GM19463 (cell line): ENCODE data around the gene APRT.

Source experiments
- ATAC-seq: cut with Tn5 transposase; IDR thresholded peaks from one replicate; pipeline ENCODE4 v1.9.1; 2021; ENCODE audit warnings: mild to moderate bottlenecking, moderate library complexity; ENCODE audit not compliant: unreplicated experiment

APRT gene

GRCh38 chr16:88811769-88812512 is at the start of gene APRT:
Gene APRT (minus strand): TSS chr16:88811928. CDS start chr16:88811899, 29 bp downstream.
- peak; percentile 67 for ATAC-seq

GRCh38 chr16:88861359-88861758 is 49.6 kb upstream of the APRT start:
- no peak for ATAC-seq

GRCh38 chr16:88859381-88860091 is 47.8 kb upstream of the APRT start:
- no peak for ATAC-seq

GRCh38 chr16:88857728-88858339 is 46.1 kb upstream of the APRT start:
- peak; percentile 39 for ATAC-seq

- ATAC-seq = peak; percentile 77
These were observed 45.4 kb upstream of the APRT start, which contains the start of the genes GALNS and TRAPPC2L for GRCh38 chr16:88856828-88857727. Gene GALNS (minus strand): TSS chr16:88856947. CDS start chr16:88856877, 70 bp downstream. Gene TRAPPC2L (plus strand): TSS chr16:88857127. CDS start chr16:88857151, 24 bp downstream.

GRCh38 chr16:88856122-88856827 is 44.5 kb upstream of the APRT start:
- no peak for ATAC-seq

GRCh38 chr16:88855736-88856121 is 44.0 kb upstream of the APRT start:
- no peak for ATAC-seq

GRCh38 chr16:88855176-88855575 is 43.4 kb upstream of the APRT start:
- no peak for ATAC-seq

- ATAC-seq = no peak
These were observed 42.8 kb upstream of the APRT start for GRCh38 chr16:88854306-88855111.

- no peak for ATAC-seq
These were observed 41.7 kb upstream of the APRT start for GRCh38 chr16:88853325-88853941.

- no peak for ATAC-seq
These were observed 39.9 kb upstream of the APRT start for GRCh38 chr16:88851616-88852015.

GRCh38 chr16:88850531-88851199 is 38.9 kb upstream of the APRT start:
- no peak for ATAC-seq

- ATAC-seq = no peak
These were observed 36.8 kb upstream of the APRT start for GRCh38 chr16:88848557-88848956.

- ATAC-seq = no peak
These were observed 35.9 kb upstream of the APRT start for GRCh38 chr16:88847654-88848053.

GRCh38 chr16:88846088-88846487 is 34.4 kb upstream of the APRT start:
- ATAC-seq = no peak

GRCh38 chr16:88844419-88845036 is 32.8 kb upstream of the APRT start:
- no peak for ATAC-seq

GRCh38 chr16:88843256-88843655 is 31.5 kb upstream of the APRT start:
- no peak for ATAC-seq

GRCh38 chr16:88842806-88843205 is 31.1 kb upstream of the APRT start:
- ATAC-seq = no peak
